Activated CD8-positive, alpha-beta memory T cell treated with anti-CD3 and anti-CD28 coated beads, Interleukin-2, amount 10 ng/mL, durations not matched to agents 7 days and 5 days (primary cell): ENCODE measurements around the gene SERHL2. TPM values are rescaled to one million over a fixed set of nuclear protein-coding genes. Genes with fewer than 3 reads are reported as not detected.
"Not testable (repeated sequence)": the region's sequence is repeated elsewhere in the genome, so short reads cannot be mapped to it uniquely, and the experiment has no call there.

ENCODE experiments used
- ATAC-seq: fragments of 150-1000 bp; cut with Tn5 transposase; one replicate; pipeline ENCODE4 v1.10.0; 2021; ENCODE audit warnings: moderate library complexity
- CTCF ChIA-PET: fragments of 350-600 bp; sonication (Branson Sonifier 250); formaldehyde crosslinking; loops from one replicate; lab custom pipeline; 2021; ENCODE audit warnings: antibody characterized with exemption; lab: Charles Lee
- DNase-seq: peaks from one replicate; pipeline ENCODE4 v3.0.0-alpha.2; 2020
- H3K27ac Mint-ChIP-seq: one replicate; pipeline ENCODE4 v1.8.0; 2021; ENCODE audit warnings: mild to moderate bottlenecking, mixed read lengths
- H3K27me3 Mint-ChIP-seq: one replicate; pipeline ENCODE4 v1.8.0; 2021; ENCODE audit warnings: mixed read lengths
- H3K36me3 Mint-ChIP-seq: one replicate; pipeline ENCODE4 v1.8.0; 2021; ENCODE audit warnings: mild to moderate bottlenecking, mixed read lengths
- H3K4me1 Mint-ChIP-seq: one replicate; pipeline ENCODE4 v1.8.0; 2021; ENCODE audit warnings: mixed read lengths
- H3K4me3 Mint-ChIP-seq: one replicate; pipeline ENCODE4 v1.8.0; 2021; ENCODE audit warnings: mild to moderate bottlenecking, moderate library complexity, mixed read lengths
- H3K9me3 Mint-ChIP-seq: one replicate; pipeline ENCODE4 v1.8.0; 2022; ENCODE audit warnings: low read depth, mixed read lengths
- total RNA-seq, 2 experiments: library from RNA; stranded (reverse); gene quantifications; one replicate each; pipeline ENCODE4 v1.2.3, GENCODE V29; 2021

SERHL2 gene
- total RNA-seq, 2 experiments from 2014 or later: 1.4 to 3.5 TPM

DNA sequence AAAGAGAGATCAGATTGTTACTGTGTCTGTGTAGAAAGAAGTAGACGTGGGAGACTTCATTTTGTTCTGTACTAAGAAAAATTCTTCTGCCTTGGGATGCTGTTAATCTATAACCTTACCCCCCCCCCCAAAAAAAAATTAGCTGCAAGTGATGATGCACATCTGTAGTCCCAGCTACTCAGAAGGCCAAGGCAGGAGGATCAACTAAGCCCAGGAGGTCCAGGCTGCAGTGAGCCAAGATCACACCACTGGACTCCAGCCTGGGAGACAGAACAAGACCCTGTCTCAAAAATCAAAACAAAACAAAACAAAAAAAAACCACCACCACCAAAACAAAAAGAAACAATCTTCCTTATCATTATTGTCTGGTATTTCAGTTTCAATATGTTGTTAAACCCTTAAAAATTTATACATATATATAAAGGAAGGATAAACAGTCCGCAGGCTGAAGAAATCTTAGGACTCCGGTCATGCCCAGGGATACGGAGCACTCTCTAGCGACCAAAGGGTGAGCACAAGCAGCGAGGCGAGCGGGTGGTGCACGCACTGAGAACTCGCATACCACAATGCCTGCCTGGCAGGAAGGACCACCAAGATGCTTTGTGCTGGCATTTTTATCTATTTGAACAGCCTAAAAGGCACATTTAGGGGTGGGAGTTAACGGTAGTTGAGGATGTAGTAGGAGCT, 54.5 kb downstream of the SERHL2 start:
- no peak for DNase-seq
- H3K4me3 Mint-ChIP-seq: no peak overlapping the region
- H3K9me3 Mint-ChIP-seq: no peaks in the 10 kb centered on the region
- CTCF ChIA-PET: interaction anchor here (0.9 to 1.6 kb wide), 2 partner anchors 11 to 19 kb away, joined by 3 read pairs; no protein-coding TSS in a partner anchor
- H3K27ac Mint-ChIP-seq: no peak overlapping the region
- H3K4me1 Mint-ChIP-seq: peaks cover 41% of the 10 kb centered on the region
- ATAC-seq: no peak
- peaks cover 35% of the 10 kb centered on the region for H3K36me3 Mint-ChIP-seq
- no peaks in the 10 kb centered on the region for H3K27me3 Mint-ChIP-seq

DNA sequence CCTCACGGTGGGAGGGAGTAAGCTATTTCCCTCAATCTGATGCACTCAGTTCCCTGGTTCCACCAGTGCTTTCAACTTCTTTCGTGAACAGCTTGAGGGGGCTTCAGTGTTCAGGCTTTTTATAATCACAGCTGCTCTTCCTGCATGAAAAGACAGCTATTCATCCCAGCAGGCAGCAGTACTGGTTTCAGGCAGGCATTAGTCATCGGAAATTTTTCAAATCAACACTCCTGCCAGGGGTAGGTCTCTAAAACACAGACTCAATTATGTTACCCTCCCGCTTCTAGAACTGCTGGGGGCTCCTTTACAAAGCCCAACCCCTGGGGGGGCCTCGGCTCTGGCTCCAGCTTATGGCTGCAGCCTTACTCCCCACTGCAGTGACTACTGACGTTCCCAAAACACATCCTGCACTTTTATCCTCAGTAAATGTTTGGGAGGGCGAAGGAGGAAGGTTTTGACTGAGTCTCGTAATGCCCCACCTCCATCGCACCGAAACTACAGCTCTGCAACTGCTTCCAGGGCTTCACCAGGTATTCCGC, 55.1 kb downstream of the SERHL2 start:
- Mint-ChIP-seq H3K9me3 (no peaks in the 10 kb centered on the region), H3K4me3 (no peak overlapping the region), H3K36me3 (peaks cover 35% of the 10 kb centered on the region), H3K27ac (no peak overlapping the region), H3K4me1 (peaks cover 42% of the 10 kb centered on the region), H3K27me3 (no peaks in the 10 kb centered on the region)
- CTCF ChIA-PET: interaction anchor here (0.9 to 1.6 kb wide), 2 partner anchors 12 to 19 kb away, joined by 3 read pairs; no protein-coding TSS in a partner anchor
- no peak for DNase-seq
- ATAC-seq: no peak

DNA sequence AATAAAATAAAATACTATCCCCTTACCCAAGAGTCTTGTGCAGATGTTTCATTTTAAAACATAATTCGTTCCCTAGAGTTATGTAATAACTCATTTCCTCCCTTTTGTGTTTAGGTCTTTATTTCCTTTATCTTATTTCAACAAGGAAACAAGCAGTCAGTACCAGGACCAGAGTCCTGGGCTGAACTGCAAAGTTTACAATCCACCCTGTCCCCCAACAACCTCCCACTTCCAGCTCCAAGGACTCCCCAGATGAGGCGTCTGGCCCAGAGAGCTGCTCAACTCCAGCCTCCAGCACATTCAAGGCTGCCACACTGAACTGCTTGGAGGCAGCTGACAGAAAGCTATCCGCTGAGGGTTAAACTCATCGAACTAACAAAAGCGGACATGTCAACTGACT, 56.4 kb downstream of the SERHL2 start:
- Mint-ChIP-seq H3K9me3 (no peaks in the 10 kb centered on the region), H3K4me1 (peaks cover 44% of the 10 kb centered on the region), H3K4me3 (no peak overlapping the region), H3K36me3 (peaks cover 36% of the 10 kb centered on the region), H3K27me3 (no peaks in the 10 kb centered on the region), H3K27ac (peak overlapping the region; percentile 44)
- CTCF ChIA-PET: interaction anchor here (1.5 to 1.6 kb wide), 3 partner anchors 8 to 21 kb away, joined by 3 read pairs; no protein-coding TSS in a partner anchor
- DNase-seq (no peak), ATAC-seq (no peak)

DNA sequence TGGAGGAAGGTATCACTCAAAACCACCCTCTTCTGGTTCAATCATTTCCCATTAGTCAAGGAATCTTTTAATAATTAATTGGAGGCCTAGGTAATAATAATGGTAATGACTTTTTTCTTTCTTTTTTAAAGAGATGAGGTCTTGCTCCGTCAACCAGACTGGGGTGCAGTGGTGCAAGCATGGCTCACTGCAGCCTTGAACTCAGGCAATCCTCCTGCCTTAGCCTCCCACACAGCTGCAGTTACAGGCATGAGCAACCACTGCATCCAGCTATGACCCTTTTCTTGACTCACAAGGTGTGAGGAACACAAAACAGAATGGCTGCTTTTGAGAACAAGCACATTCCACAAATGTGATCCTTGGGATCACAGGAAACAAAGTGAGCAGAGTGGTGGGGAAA, 57.3 kb downstream of the SERHL2 start:
- Mint-ChIP-seq H3K4me1 (peaks cover 51% of the 10 kb centered on the region), H3K9me3 (no peaks in the 10 kb centered on the region), H3K27me3 (no peaks in the 10 kb centered on the region), H3K36me3 (peaks cover 33% of the 10 kb centered on the region), H3K27ac (no peak overlapping the region), H3K4me3 (no peak overlapping the region)
- CTCF ChIA-PET: interaction anchor here (1.5 to 1.6 kb wide), 2 partner anchors 9 to 10 kb away, joined by 3 read pairs; no protein-coding TSS in a partner anchor
- DNase-seq (no peak), ATAC-seq (no peak)

DNA sequence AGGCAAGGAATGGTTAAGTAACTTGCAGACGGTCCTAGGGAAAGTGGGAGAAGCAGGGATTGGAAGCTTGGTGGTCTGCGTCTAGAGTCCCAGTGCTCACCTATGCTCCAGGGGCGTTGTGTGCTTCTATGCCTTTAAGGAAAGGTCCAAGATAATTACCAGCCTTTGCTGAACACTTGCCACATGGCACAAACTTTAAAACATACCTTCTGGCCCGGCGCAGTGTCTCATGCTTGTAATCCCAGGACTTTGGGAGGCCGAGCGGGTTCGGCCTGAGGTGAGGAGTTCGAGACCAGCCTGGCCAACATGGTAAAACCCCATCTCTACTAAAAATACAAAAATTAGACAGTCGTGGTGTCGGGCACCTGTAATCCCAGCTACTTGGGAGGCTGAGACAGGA, 58.6 kb downstream of the SERHL2 start:
- DNase-seq: no peak
- no peaks in the 10 kb centered on the region for H3K9me3 Mint-ChIP-seq
- no peak for ATAC-seq
- CTCF ChIA-PET: interaction anchor here (1.1 kb wide), 1 partner anchor 23 kb away, joined by 3 read pairs; no protein-coding TSS in a partner anchor
- H3K4me3 Mint-ChIP-seq: no peak overlapping the region
- peaks cover 52% of the 10 kb centered on the region for H3K4me1 Mint-ChIP-seq
- H3K27ac Mint-ChIP-seq: no peak overlapping the region
- H3K27me3 Mint-ChIP-seq: no peaks in the 10 kb centered on the region
- H3K36me3 Mint-ChIP-seq: peaks cover 31% of the 10 kb centered on the region

DNA sequence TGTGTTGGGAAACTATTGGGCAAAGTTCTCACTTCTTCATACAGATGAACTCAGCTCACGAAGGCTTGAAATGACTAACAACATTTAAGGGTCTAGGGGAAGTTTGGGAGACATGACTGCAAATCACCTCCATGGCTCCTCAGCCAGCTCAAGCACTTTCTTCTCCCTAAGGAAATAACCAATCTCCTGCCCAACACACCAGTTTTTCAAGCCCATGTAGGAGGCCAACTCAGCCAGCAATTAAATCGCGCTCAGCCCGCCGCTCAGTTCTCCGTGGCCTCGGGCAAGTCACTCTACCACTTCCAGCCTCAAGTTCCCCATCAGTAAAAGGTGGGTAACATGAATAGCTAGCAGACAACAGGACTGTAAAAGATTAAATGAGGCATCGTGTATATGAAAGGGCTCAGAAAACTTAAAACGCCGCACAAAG, 60.1 kb downstream of the SERHL2 start:
- Mint-ChIP-seq H3K4me3 (peak overlapping the region; percentile 91), H3K27ac (peak overlapping the region; percentile 95), H3K9me3 (no peaks in the 10 kb centered on the region), H3K27me3 (no peaks in the 10 kb centered on the region), H3K4me1 (peaks cover 57% of the 10 kb centered on the region), H3K36me3 (peaks cover 25% of the 10 kb centered on the region)
- DNase-seq (peak; percentile 60), ATAC-seq (no peak)
- CTCF ChIA-PET: interaction anchor here (0.6 to 1.5 kb wide), 5 partner anchors 25 to 441 kb away, joined by 3 to 4 read pairs (median 3); partner anchors contain the start of gene CYB5R3

DNA sequence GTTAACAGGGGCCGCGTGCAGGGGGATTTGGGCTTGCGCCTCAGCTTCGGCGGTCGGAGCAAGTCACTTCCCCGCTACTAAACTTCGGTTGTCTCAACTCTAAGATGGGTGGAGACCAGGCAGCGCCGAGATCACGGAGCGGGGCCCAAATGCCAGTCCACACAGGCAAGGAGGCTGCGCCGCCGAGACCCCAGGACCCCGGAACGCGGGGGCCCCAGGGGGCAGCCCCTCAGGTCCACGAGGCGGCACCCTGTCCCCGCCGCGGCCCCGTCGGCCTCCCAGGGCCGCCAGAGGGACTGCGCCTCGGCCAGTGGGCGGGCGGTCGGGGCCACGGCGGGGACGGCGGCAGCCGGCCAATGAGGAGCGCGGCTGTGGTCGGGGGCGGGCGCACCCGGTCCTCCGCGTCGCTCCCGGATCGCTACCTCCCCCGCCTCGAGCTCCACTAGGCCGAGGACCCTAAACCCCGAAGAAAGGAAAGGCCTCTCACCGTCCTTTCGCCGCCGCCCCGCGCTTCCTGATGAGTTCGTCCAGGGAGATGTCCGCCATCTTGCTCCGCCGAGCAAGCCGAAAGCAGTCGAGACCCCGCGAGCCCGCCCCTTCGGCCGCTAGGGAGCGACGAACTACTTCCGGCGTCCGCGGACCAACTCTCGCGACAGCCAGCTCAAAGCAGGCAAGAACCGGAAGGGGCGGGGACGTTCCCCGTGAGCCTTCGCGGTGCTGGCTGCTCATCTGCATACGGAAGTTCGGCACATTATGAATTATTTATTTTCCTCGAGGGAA, 60.7 kb downstream of the SERHL2 start, which contains the start of gene POLDIP3:
Gene POLDIP3 (minus strand): TSS at position 572 of the 780 bp plus-strand sequence. CDS start 26 bp downstream, at position 546.
- Mint-ChIP-seq H3K36me3 (peaks cover 25% of the 10 kb centered on the region), H3K9me3 (no peaks in the 10 kb centered on the region), H3K4me1 (peaks cover 55% of the 10 kb centered on the region), H3K4me3 (peak within 1 kb of the TSS; percentile 91), H3K27ac (peak within 1 kb of the TSS; percentile 99), H3K27me3 (no peaks in the 10 kb centered on the region)
- ATAC-seq (peak; percentile 67), DNase-seq (peak; percentile 100)
- CTCF ChIA-PET: interaction anchor here (0.8 to 1.5 kb wide), 5 partner anchors 26 to 253 kb away, joined by 3 to 4 read pairs (median 3); partner anchors contain the start of gene CYB5R3

DNA sequence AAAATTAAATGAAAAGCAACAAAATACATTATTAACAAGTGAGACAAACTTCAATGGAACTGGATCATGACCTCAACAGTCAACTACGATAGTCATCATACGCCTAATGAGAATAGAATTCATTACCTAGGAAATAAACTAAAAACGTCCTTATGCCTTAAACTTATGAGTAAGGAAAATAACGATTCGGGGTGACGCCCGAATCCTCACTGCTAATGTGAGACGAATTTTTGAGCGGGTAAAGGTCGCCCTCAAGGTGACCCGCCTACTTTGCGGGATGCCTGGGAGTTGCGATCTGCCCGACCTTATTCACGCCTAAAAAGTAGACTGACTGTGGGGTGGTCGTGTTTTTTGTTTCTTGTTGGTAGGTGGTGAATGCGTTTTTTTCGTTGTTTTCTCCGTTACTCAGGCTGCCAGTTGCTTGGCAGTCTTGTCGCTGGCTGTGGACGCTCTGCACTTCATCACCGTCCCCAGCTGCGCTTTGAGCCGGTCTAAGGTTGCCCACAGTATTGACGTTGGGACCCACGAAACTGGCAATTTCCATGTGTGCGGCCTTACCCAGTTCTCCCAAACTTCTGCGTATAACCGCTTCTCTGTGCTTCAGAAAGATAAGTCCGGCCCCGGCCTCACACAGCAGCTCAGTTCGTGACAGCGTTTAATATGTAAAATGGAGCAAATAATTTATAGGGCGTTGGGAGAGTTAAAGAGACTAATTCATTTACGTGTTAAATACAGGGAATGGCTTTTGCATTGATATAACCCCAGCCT, 61.5 kb downstream of the SERHL2 start:
- peaks cover 22% of the 10 kb centered on the region for H3K36me3 Mint-ChIP-seq
- CTCF ChIA-PET: interaction anchor here (1.5 kb wide), 3 partner anchors 34 to 475 kb away, joined by 4 read pairs; partner anchors contain the start of gene CYB5R3
- no peaks in the 10 kb centered on the region for H3K27me3 Mint-ChIP-seq
- DNase-seq (peak; percentile 97), ATAC-seq (peak; percentile 77)
- peak overlapping the region; percentile 91 for H3K4me3 Mint-ChIP-seq
- H3K27ac Mint-ChIP-seq: peak overlapping the region; percentile 99
- H3K4me1 Mint-ChIP-seq: peaks cover 50% of the 10 kb centered on the region
- no peaks in the 10 kb centered on the region for H3K9me3 Mint-ChIP-seq

DNA sequence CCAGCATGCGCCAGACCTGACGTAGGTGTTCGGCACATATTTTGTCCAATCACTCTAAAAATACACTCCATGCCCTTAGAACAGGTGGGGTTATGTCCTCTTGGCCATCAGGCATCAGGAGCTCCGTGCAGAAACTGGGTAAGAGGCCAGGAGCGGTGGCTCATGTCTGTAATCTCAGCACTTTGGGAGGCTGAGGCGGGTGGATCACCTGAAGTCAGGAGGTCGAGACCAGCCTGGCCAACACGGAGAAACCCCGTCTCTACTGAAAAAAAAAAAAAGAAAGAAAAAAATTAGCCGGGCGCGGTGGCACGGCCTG, 62.1 kb downstream of the SERHL2 start:
- peaks cover 20% of the 10 kb centered on the region for H3K36me3 Mint-ChIP-seq
- peaks cover 44% of the 10 kb centered on the region for H3K4me1 Mint-ChIP-seq
- peak overlapping the region; percentile 99 for H3K27ac Mint-ChIP-seq
- H3K9me3 Mint-ChIP-seq, H3K27me3 Mint-ChIP-seq, DNase-seq, ATAC-seq: not testable (repeated sequence)
- CTCF ChIA-PET: interaction anchor here (1.5 kb wide), 2 partner anchors 252 to 474 kb away, joined by 4 read pairs; no protein-coding TSS in a partner anchor
- peak overlapping the region; percentile 91 for H3K4me3 Mint-ChIP-seq

DNA sequence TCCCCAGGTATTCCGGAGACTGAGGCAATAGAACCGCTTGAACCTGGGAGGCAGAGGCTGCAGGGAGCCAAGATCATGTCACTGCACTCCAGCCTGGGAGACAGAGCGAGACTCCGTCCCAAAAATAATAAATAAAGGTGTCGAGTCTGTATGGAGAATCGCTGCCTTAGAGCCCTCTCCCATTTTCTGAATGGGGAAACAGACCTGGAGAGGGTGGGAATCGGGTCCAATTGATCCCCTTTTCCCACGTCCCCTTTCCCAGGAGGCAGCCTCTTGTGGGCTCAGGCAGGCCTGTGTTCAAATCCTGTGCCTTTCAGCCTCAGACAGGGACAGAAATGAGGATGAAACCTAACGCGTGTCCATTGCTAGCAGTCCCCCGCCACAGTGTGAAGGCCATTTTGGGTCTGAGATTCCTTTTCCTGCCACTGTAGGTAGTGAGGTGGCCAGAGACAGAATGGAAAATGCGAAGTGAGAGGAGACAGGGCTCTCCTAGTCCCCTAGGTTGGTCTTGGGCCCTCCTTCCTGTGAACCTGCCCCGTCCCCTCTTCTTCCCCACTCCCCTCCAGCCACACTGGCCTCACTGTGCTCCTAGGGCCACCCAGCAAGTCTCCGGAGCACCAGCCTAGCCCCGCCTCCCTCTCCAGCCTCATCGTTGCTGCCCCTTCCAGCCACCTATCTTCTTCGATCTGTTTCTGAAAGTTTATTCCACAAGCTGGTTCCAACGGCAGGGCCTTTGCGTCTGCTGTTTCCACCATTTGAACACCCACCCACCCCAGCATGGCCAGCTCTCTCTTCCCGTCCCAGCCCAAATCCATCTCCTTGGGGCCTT, 63.6 kb downstream of the SERHL2 start:
- DNase-seq (no peak), ATAC-seq (no peak)
- Mint-ChIP-seq H3K27ac (peak overlapping the region; percentile 49), H3K9me3 (no peaks in the 10 kb centered on the region), H3K4me1 (peaks cover 31% of the 10 kb centered on the region), H3K4me3 (no peak overlapping the region), H3K36me3 (peaks cover 11% of the 10 kb centered on the region), H3K27me3 (no peaks in the 10 kb centered on the region)
- CTCF ChIA-PET: no interaction called here

DNA sequence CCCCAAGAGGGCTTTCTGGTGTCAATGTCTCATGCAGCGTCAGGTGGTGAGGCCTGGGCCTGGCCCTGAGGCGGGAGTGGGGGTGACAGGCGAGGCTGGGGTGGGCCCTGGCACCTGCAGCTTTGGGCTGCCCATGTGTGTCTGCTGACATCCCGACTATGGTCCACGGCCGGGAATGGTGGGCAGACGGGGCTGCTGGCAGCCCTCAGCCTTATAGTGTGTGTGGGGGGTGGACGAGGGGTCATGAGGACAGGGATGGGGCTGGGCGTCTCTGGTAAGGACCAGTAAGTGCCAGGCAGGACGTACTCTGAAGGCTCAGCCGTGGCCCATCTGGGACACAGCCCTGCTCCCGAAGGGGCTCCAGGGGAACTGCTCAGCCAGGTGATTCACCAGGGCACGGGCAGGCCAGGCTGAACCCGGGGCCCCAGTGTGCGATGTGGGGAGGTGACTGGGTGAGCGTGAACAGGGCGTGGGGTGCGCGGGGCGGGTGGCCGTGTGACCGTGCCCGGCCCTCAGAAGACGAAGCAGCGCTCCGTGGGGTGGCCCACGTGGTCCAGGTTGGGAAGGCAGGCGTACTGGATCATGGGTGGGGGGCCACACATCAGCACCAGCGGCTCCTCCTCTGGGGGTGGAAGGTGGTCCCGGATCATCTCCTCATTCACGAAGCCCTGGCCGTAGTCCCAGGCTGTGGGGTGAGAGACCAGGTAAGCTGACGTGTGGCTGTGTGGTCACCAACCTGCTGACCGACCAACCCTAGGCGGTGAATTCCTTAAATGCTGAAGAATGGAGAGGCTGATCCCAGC, 65.7 kb downstream of the SERHL2 start:
- H3K9me3 Mint-ChIP-seq: no peaks in the 10 kb centered on the region
- H3K27me3 Mint-ChIP-seq: no peaks in the 10 kb centered on the region
- H3K4me3 Mint-ChIP-seq: no peak overlapping the region
- no peak overlapping the region for H3K27ac Mint-ChIP-seq
- CTCF ChIA-PET: no interaction called here
- DNase-seq (no peak), ATAC-seq (no peak)
- H3K4me1 Mint-ChIP-seq: peaks cover 17% of the 10 kb centered on the region
- peaks cover 2% of the 10 kb centered on the region for H3K36me3 Mint-ChIP-seq
